ENCODE results near the gene TMEM45B.

DNA sequence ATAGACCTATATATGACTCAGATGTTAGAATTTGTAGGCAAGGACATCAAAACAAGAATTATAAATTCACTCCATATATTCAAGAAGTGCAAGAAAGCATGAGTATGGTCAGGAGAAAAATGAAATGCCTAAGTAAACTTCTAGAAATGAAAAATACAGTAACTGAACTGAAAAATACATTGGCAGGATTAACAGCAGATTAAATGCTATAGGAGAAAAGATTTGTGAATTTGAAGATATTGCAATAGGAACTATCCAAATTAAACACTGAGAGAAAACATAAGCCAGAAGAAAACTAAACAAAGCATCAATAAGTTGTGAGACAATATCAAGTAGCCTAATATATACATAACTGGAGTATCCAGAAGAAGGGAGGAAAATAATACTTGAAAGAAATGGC, 46.6 kb upstream of the TMEM45B start:
- TF ChIP-seq CTCF (IDR thresholded peaks at IDR 0.05; ENCODE audit: low read depth, low read length) (no peak), POLR2A (IDR thresholded peaks at IDR 0.05; ENCODE audit: extremely low read depth, insufficient read length) (no peak)
